Esophagus mucosa (tissue), 1 donor: Measurements from ENCODE around the gene MICALL1. TPM values are rescaled to one million over a fixed set of nuclear protein-coding genes. Genes with fewer than 3 reads are reported as not detected.

Experiments used
- ATAC-seq: fragments of 200-7000 bp; cut with Tn5 transposase; one replicate; pipeline ENCODE4 v1.9.1; 2020
- total RNA-seq: library from RNA; stranded (reverse); gene quantifications from one replicate; pipeline ENCODE4 v1.2.4, GENCODE V29; 2023
- donor health status: DM: yes; HTN: yes; CAD: no.

The MICALL1 gene
- total RNA-seq: 105 TPM

- ATAC-seq: peak; percentile 81
These were observed at the start of gene MICALL1 for GRCh38 chr22:37905534-37906363. MICALL1 (plus strand) TSS chr22:37906297; CDS start chr22:37906423, 126 bp downstream.

DNA sequence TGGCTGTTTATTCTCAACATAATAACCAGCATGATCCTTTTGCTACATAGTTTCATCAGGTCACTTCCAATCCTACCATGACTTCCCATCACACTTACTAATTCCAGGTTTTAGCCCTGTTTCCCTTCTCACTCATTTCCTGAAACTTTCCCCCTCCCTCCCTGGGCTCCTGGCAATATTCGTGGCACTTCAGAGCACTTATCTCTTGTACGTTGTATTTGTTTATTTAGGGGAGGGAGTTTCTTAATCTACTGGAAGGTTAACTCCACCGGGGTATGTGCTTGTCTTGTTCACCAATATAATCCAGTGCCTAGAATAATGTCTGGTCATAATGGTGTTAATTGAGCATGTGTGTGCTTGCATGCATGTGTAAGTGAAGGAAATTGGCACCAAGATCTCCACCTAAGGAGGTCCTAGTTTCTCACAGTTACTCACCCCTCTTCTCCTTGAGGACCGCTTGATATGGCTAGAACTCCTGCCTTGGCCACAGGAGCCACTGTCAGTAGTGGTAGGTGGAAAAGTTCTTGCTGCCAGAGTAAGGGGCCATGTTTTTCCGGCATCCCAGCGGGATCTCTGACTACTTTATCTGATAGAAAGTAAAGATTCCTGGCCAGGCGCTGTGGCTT, 45.2 kb upstream of the MICALL1 start:
- no peak for ATAC-seq

- ATAC-seq: no peak
These were observed 43.3 kb upstream of the MICALL1 start for GRCh38 chr22:37862570-37863325.

GRCh38 chr22:37865510-37865909, 40.6 kb upstream of the MICALL1 start:
- ATAC-seq: no peak

GRCh38 chr22:37870273-37870672, 35.8 kb upstream of the MICALL1 start:
- no peak for ATAC-seq

DNA sequence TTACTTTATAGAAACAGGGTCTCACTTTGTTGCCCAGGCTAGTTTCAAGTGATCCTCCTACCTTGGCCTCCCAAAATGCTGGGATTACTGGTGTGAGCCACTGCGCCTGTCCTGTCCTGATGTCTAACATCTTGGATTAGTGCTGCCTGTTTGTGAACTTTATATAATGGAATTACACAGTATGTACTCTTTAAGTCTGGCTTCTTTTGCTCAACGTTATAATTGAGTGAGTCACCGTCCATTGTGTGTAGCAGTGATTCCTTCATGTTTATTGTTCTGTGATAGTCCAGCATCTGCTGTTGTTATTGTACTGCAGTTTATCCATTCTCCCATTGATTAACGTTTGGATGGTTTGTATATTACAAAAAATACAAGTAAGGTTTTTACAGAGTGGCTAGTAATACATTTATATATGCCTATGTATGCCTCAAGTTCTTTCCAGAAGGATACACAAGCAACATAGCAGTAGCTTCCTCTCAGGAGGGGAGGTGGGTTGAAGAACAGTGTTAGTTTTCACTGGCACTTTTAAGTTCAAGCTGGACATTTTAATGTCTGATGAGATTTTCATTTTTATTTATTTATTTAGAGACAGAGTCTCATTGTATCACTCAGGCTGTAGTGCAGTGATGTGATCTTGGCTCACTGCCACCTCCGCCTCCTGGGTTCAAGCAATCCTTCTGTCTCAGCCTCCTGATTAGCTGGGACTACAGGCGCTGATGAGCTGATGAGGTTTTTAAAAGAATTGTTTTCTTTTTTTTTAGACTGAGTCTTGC, 25.2 kb upstream of the MICALL1 start:
- peak; percentile 84 for ATAC-seq

DNA sequence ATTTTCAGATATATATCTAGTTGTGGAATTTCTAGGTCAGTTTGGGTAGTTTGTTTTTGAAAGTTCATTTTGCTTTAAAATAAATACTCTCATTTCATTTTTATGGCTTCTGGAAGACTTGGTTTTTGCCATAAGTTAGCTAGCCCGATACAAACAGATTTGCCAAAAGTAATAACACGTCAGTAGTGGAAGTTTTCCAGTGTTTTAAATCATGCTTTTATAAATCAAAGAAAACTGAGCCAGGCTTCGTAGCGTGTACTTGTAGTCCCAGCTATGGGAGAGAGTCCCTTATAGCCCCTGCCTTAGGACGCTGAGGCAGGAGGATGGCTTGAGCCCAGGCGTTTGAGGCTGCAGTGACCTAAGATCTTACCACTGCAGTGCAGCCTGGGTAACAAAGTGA, 21.7 kb upstream of the MICALL1 start:
- ATAC-seq: no peak

DNA sequence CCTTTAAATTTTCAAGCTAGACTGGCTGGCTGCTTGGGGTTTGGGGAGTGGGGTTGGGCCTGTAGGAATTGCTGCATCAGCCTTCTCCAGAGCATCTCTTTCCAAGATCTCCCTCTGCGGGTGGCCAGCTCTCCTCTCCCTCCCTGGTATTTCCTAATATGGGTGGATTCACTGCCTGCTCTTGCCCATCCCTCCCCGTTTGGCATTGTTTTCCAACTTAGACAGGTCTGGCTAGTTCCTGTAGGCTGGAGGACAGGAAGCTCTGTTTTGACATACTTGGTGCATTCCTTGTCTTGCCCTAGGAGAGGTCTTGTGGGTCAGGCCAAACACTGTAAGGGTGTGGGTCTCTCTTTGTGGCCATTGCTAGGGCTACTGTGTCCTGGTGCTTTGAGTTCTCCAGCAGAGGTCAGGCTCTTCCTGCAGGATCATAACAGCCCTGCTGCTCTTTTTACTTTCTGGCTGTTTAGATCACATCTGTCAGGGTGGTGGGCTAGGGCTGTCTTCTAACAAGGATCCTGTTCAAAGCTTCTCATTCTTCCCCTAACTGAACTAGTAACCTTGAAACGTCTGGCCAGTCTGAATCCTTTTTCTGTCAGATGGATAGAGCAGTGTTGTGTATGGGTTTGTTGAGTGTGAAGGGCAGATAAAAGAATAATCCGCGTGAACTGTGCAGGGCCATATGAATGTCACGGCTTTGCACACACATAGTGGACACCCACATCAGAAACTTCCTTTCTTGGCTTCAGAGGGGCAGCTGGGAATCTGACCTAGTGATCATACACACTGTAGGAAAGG, 18.3 kb upstream of the MICALL1 start:
- ATAC-seq: peak; percentile 96

- ATAC-seq: no peak
These were observed 14.2 kb upstream of the MICALL1 start for GRCh38 chr22:37891926-37892325.

GRCh38 chr22:37892566-37893335, 13.3 kb upstream of the MICALL1 start:
- no peak for ATAC-seq

DNA sequence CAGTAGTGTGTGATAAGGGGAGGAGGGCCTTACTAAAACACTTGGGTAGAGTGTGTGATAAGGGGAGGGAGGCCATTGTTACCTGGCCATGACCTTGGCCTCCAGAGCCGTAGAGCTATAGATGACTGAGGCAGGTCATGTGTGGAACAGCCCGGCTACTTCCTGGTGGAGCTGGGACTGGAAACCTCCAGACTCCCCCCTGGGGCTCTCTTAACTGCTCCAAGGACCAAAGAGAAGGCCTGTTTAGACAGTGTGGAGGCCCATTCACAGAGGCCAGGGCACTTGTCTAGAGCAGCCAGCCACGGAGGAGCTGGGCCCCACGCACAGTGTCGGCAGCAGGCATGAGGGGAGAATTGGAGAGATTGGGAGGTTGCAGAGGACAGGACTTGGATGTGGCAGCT, 12.5 kb upstream of the MICALL1 start:
- no peak for ATAC-seq

GRCh38 chr22:37894939-37895670, 11.0 kb upstream of the MICALL1 start:
- ATAC-seq: peak; percentile 44

DNA sequence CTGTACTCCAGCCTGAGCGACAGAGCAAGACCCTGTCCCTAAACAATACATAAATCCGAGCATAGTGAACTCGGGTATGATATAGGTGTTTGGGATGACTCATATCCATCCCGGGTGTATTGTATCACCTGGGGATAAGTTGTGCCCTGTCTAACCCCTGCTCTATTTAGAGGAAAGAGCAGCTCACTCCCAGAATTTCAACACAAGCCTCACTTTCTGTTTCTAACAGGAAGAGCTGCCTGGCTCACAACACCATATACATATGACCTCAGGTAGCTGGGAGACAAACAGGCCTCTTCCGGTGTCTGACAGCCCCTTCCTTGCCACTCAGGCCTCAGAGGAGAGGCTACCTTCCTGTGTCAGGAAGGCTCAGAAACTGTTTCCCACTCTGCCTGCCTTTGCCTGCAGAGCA, 9.9 kb upstream of the MICALL1 start:
- peak; percentile 84 for ATAC-seq

GRCh38 chr22:37896939-37897338, 9.2 kb upstream of the MICALL1 start:
- ATAC-seq: no peak

- no peak for ATAC-seq
These were observed 8.3 kb upstream of the MICALL1 start for GRCh38 chr22:37897807-37898206.

- ATAC-seq: peak; percentile 68
These were observed 7.5 kb upstream of the MICALL1 start for GRCh38 chr22:37898441-37899181.

DNA sequence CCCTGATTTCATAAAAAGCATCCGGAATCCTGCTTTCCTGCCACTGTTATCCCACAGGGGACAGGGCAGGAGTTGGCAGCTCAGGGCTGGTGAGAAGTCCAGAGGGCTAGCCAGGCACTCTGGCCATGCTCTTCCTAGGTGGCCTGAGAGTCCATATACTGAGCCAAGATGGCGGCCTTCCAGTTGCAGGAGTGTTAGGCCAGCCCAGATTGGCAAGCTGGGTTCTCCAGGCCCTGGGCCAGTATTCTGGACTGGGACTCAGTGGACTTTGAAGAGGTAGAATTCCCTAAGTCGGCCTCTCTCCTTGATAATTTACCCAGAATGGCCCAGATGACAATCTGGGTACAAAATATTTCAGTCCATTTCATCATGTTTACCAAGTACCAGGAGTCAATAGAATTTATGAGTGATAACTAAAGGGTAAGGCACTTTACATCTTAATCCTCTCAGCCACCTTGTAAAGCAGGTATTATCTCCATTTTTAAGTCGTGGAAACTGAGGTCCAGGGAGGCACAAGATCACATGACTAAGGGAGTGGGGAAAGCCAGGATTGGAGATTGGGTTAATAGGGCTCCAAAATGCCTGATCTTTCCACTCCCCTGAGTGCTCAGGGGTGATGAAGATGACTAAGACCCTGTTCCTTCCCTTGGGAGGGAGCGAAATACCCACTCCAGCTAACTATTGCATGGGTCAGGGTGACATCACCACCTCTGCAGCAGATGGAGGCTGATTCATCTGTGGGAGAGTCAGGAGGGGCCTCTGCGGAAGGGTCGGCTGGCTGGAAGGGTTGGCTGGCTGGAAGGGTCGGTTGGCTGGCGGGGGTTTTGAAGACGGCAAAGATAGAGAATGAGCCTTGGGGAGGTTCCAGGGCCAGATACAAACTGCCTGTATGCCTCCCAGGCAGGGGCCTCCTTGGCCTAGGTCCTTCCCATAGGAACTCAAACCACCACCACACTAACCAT, 1.2 kb upstream of the MICALL1 start:
- peak; percentile 71 for ATAC-seq

DNA sequence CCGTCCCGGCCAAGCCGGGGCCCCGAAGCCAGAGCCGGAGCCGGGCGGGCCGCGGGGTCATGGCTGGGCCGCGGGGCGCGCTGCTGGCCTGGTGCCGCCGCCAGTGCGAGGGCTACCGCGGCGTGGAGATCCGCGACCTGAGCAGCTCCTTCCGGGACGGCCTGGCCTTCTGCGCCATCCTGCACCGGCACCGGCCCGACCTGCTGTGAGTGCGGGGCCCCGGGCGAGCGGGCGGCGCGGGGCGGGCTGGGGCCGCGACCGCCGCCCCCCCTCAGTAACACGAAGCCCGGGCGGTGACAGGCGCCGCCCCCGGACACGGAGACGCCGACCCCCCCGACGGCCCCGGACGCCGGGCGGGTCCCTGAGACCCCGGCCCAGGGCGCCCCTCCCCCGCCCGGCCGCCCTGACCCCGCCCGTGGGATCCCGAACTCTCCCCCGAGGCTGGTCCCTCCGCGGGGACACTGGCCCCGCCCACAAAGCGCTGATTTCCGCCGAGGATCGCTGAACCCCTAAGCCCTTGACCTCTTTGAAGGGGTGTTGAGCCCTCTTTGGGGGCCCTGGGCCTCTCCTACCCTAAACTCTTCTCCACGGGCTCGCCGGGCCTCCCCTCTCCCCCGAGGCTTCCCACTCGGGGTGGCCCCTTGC, 389 bp downstream of the MICALL1 start:
- peak; percentile 4 for ATAC-seq
